WERI-Rb-1 (cell line): Measurements from ENCODE around the gene LRRTM4.

ENCODE experiments used
- DNase-seq: peaks from one replicate; pipeline ENCODE4 v3.0.0-alpha.2; 2020
- H3K27ac ChIP-seq: fragments of 250-450 bp; sonication (Bioruptor Pico); 2 replicates; pipeline ENCODE4 v1.5.1; 2020; ENCODE audit warnings: mild to moderate bottlenecking, moderate library complexity
- H3K27me3 ChIP-seq: fragments of 250-450 bp; sonication (Bioruptor Pico); 2 replicates; pipeline ENCODE4 v1.5.1; 2021; ENCODE audit warnings: mild to moderate bottlenecking, low read depth, moderate library complexity; ENCODE audit not compliant: insufficient read depth, severe bottlenecking
- H3K36me3 ChIP-seq: fragments of 250-450 bp; sonication (Bioruptor Pico); 2 replicates; pipeline ENCODE4 v1.5.1; 2020; ENCODE audit warnings: mild to moderate bottlenecking, moderate library complexity
- H3K4me3 ChIP-seq: 2 replicates; pipeline ENCODE4 v1.5.1; 2011; ENCODE audit warnings: low read depth, mild to moderate bottlenecking, control low read depth, low read length
- H3K9me3 ChIP-seq: fragments of 250-450 bp; sonication (Bioruptor Pico); 2 replicates; pipeline ENCODE4 v1.5.1; 2021; ENCODE audit warnings: mild to moderate bottlenecking, moderate library complexity; ENCODE audit not compliant: severe bottlenecking
- TF ChIP-seq, protein P1 (sequence below): IDR thresholded peaks from 2 replicates; pipeline ENCODE4 v1.5.1; 2011; ENCODE audit warnings: low read depth, mild to moderate bottlenecking, control low read depth, inconsistent platforms, low read length

LRRTM4 gene

DNA sequence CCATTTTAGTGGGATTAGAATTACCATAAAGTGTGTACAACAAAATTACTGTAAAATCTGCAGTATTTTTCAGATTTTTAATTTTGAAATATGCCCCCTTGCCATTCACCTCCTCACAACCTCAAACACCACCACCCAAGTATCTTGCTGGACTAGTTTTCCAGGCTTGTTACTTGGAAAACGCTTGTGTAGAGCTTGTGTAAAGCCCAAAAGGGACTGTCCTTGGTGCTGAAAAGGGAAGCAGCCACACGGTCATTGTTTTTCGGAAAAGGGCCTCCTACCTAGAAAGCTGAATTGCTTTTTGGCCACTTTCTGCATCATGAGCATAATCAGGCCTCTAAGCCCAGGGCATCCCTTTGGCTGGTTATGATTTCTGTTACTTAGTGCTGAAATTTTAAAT is 563.4 kb downstream of the LRRTM4 start:
- no peaks in the 10 kb centered on the region for H3K9me3 ChIP-seq
- TF ChIP-seq, protein P1, sequence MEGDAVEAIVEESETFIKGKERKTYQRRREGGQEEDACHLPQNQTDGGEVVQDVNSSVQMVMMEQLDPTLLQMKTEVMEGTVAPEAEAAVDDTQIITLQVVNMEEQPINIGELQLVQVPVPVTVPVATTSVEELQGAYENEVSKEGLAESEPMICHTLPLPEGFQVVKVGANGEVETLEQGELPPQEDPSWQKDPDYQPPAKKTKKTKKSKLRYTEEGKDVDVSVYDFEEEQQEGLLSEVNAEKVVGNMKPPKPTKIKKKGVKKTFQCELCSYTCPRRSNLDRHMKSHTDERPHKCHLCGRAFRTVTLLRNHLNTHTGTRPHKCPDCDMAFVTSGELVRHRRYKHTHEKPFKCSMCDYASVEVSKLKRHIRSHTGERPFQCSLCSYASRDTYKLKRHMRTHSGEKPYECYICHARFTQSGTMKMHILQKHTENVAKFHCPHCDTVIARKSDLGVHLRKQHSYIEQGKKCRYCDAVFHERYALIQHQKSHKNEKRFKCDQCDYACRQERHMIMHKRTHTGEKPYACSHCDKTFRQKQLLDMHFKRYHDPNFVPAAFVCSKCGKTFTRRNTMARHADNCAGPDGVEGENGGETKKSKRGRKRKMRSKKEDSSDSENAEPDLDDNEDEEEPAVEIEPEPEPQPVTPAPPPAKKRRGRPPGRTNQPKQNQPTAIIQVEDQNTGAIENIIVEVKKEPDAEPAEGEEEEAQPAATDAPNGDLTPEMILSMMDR: no peak
- no peaks in the 10 kb centered on the region for H3K27me3 ChIP-seq
- no peaks in the 10 kb centered on the region for H3K36me3 ChIP-seq
- no peak overlapping the region for H3K4me3 ChIP-seq
- no peak for DNase-seq
- H3K27ac ChIP-seq: no peak overlapping the region

DNA sequence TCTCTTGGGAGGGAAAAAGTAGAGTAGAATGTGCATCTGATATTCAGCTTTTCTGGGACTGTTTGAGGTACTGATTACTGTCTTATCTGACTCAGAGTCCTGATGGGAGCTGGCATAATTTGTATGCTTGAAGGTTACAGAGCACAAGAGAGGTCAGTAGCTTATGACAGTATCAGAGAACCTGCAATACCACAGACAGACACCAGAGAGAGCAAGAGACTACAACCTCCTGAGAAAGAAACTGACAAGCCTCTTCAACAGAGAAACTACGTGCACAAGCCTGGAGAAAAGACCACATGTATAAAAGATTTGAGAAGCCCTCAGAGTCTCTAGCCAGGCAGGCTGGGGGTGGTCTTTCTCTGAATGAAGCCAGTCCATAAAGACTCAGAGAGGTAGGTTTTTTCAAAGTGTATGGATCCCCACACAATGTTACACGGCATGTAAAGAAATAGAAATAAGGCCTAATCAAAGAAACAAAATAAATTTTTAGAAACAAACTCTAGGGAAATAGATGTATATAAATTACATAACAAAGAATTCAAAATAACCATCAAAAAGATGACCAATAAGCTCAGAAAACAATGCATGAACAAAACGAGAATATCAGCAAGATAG is 568.3 kb downstream of the LRRTM4 start:
- Histone ChIP-seq H3K4me3 (no peak overlapping the region), H3K27me3 (no peaks in the 10 kb centered on the region), H3K9me3 (no peaks in the 10 kb centered on the region), H3K27ac (no peak overlapping the region), H3K36me3 (no peaks in the 10 kb centered on the region)
- peak; percentile 69 for DNase-seq
- TF ChIP-seq, protein P1: peak; percentile 92

DNA sequence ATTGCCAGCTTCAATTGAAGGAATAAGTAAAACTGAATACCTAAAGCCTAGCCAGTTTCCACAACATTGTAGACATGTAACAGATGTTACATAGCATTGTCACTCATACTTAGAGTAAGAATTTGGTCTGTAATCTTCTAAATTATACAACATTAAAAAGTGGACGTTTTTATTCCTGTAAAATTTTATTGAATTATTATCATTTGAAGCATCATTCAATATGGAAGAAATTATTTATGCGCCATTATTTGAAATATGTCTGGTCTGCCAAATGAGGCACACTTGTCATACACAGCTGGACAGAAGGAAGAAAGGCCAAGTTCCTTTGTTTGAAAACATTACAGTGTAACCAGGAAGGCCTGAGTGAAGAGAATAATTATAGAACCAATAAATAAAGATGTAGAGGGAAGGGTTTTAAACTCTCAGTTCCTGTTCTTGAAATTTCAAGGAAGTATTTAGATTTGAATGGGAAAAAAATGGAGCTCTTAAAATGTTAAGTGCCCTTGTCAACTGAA is 575.5 kb downstream of the LRRTM4 start:
- Histone ChIP-seq H3K36me3 (no peaks in the 10 kb centered on the region), H3K9me3 (no peaks in the 10 kb centered on the region), H3K27me3 (no peaks in the 10 kb centered on the region), H3K27ac (no peak overlapping the region), H3K4me3 (no peak overlapping the region)
- no peak for DNase-seq
- TF ChIP-seq, protein P1: no peak

DNA sequence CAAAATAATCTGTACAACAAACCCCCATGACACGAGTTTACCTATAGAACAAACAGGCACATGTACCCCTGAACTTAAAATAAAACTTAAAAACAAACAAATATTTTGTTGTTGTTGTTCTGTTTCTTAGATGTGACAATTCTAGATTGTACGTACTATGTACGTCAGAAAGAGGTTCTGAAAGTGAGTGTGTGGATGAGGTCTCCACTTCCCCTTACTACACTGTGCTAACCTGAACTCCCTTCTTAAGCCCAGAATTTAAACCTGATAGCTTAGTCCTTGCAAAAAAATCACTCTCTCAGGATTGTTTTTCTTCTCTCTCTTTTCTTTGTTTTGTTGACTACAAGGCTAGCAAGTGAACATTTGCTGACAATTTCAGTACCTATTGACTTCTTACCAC is 581.6 kb downstream of the LRRTM4 start:
- no peaks in the 10 kb centered on the region for H3K27me3 ChIP-seq
- H3K9me3 ChIP-seq: no peaks in the 10 kb centered on the region
- H3K4me3 ChIP-seq: no peak overlapping the region
- no peak overlapping the region for H3K27ac ChIP-seq
- TF ChIP-seq, protein P1: no peak
- no peak for DNase-seq
- H3K36me3 ChIP-seq: no peaks in the 10 kb centered on the region

DNA sequence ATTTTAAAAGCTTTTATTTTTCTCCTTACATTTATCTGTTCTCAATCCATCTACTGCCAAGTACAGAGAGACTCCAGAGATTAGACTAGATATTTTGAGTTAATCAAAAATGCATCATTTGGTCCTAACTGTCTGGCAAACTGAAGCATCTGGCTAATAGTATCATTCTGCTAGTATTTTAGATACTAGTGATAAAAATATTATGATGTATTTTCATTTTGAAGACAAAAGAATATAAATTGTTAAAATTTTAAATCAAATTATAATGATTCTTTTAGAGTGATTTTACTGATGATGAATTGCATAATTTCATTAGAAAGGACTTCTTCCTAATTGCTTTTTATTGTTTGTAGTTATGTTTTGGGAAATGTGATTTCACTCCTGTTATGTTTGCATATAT is 584.0 kb downstream of the LRRTM4 start:
- TF ChIP-seq, protein P1: no peak
- Histone ChIP-seq H3K27me3 (no peaks in the 10 kb centered on the region), H3K36me3 (no peaks in the 10 kb centered on the region), H3K27ac (no peak overlapping the region), H3K9me3 (no peaks in the 10 kb centered on the region), H3K4me3 (no peak overlapping the region)
- no peak for DNase-seq

DNA sequence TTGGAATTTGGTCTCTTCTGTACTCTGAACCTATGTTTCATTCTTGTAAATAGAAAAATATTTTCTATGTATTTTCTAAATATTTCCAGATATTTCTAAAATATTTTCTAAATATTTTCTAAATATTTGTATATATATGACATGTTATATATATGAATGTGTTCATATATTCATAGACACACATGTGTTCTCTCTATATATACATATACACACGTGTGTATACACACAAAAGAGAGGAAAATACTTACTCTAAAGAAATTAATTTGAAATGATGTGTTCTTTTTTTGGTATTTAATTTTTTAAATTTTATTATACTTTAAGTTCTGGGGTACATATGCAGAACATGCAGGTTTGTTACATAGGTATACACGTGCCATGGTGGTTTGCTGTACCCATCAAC is 589.6 kb downstream of the LRRTM4 start:
- TF ChIP-seq, protein P1: no peak
- H3K9me3 ChIP-seq: no peaks in the 10 kb centered on the region
- H3K36me3 ChIP-seq: no peaks in the 10 kb centered on the region
- H3K27ac ChIP-seq: no peak overlapping the region
- DNase-seq: no peak
- H3K4me3 ChIP-seq: no peak overlapping the region
- no peaks in the 10 kb centered on the region for H3K27me3 ChIP-seq
